ENCODE results near the gene SETD3.

Gene SETD3

GRCh38 chr14:99481745-99482099 lies 1.1 kb upstream of the SETD3 start:
- DNase-seq = no peak

GRCh38 chr14:99480917-99481744 lies 472 bp upstream of the SETD3 start, which contains the start of gene CCNK:
Gene CCNK (plus strand): TSS chr14:99481409. CDS start chr14:99492678, 11,269 bp downstream.
- peak; percentile 99 for DNase-seq

- no peak for DNase-seq
Observed at GRCh38 chr14:99479160-99479905, 1.3 kb downstream of the SETD3 start.

- no peak for DNase-seq
Observed at GRCh38 chr14:99478128-99478527, 2.5 kb downstream of the SETD3 start.

DNA sequence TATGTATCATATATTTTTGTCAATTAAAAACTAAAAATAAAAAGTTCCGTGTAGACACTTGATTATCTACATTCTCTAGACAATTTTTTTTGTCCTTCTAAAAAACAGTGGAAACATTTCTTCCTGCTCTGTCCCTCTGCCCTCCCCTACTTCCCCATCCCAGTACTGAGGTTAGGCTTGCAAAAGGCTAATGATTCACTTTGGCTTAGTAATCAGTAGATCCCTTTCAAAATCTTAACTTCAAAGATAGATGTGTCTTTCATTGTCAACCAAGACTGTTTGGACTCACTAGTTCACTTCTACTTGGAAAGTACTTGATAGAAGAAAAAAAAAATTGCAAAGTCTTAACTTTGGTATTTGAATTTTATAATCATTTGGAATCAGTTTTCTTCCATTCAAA lies 3.8 kb downstream of the SETD3 start:
- DNase-seq = no peak

GRCh38 chr14:99475660-99476059 lies 5.0 kb downstream of the SETD3 start:
- no peak for DNase-seq

DNA sequence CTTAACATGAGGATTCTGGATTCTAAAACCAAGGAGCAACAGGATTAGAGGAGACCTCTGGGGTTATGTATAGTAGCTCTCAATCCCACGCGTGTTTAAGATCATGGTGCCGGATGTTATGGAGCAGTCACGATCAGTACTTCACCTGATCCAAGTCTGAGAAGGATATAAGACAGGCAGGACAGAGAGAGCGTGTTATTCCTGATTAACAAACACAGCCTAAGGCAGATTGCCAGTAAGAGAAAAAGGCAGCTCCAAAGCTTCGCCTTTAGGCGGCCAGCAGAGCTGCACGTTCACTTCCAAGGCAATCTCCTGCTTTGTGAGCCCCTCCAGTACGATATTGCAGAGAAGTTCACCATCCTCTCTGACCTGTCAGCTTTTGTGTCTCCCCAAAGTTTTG lies 5.5 kb downstream of the SETD3 start:
- no peak for DNase-seq

- no peak for DNase-seq
Observed at GRCh38 chr14:99473458-99473857, 7.2 kb downstream of the SETD3 start.

DNA sequence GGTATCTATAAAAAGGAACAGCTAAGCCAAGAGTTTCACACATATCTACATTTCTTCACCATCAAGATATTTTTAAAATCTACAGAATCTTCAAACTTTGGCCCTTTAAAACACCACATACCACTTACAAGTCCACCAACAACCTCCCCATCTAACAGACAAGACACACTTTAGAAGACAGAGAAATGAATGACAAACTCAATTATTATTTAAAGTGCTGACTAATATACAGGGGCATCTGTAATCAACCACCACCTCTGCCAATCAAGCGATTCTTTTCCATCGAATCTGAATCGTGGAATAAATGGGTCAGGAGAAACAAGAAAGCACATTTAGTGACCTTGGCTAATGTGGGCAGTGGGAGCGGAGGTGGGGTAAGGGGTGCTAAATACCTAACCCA lies 7.7 kb downstream of the SETD3 start:
- DNase-seq = no peak

DNA sequence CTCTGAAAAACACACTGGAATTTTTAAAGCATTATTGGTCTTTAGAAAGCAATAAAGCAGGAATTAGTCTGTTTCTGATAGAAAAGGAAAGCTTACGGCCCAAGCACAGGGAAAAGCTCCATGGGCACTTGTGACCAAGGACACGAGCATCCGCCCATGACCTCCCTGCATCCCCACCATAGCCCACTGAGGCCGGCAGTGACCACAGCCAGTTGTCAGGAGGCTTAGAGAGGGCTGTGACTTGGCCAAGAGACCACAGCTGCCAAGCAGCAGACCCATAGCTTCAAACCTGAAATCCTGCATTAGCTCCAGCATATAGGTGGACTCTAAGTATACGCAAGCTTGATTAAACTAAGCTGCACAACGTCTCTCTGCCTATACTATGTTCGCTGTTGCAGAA lies 8.9 kb downstream of the SETD3 start:
- no peak for DNase-seq

- peak; percentile 69 for DNase-seq
Observed at GRCh38 chr14:99468836-99469592, 11.6 kb downstream of the SETD3 start.

DNA sequence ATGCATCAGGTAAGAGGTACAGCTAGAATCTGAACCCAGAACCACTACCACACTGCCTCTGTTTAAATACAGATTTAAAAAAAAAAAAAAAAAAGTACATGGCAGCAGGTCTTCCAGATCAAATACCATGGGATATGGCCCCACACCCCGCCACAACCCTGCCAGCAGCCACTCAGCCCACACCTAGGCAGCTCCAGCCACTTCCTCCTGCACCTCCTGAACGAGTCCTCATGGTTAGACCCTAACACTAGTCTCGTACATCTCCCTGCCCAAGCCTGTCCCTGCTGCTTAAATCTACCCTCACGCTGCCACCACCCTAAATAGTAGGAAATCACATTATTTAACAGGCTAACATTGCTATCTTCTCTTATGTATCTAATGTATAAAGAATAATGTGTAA lies 12.6 kb downstream of the SETD3 start:
- DNase-seq = no peak

DNA sequence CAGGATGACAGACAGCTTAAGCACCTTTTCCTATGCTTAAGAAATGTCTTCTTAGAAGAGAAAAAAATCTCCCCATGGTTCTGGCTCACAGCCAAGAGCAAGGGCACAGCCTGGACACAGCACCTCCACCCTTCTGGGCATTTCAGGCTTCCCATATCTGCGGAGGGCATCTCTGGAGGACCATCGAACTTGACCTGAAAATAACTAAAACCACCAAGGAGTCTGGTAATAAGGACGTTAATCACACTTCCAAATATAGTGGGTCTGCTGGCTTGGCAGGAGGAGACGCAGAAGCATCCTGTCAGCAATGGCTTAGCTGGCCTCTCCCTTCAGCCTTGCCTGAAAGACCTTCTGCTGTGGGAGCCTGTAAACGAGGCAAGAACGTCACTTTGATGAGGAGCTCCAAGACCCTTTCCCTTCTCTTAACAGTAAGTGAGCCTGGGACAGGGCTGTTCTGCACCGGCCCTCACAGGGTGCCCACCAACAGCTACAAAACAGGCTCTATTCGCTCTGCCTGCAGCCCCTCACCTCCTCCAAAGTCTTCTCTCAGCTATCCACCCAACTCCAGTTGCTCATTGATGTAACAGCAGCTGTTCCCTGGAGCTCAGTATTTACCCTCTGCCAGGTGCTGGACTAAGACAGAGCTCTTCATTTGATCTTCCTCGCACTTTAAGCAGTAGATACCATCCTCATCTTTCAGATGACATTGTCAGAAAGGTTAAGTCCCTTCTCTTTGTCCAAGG lies 13.2 kb downstream of the SETD3 start:
- DNase-seq = peak; percentile 39

GRCh38 chr14:99466758-99467157 lies 13.9 kb downstream of the SETD3 start:
- no peak for DNase-seq

DNA sequence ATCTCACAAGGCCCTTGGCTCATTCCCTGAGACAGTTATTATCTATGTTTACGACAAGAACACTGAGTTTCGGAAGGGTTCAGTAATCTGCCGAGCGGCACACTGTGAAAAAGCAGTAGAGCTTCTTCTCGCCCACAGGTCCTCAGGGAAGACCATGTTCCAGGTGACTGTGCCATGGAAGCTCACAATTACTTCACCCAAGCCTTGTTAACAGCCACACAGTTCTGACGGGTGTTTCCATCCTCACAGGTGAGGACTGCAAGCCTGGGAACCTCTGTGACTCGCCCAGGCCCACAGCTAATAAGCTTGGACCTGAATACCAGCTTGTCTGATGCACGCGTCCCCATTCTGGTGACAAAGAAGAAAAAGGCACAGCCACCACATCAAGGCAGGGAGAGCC lies 15.4 kb downstream of the SETD3 start:
- no peak for DNase-seq

DNA sequence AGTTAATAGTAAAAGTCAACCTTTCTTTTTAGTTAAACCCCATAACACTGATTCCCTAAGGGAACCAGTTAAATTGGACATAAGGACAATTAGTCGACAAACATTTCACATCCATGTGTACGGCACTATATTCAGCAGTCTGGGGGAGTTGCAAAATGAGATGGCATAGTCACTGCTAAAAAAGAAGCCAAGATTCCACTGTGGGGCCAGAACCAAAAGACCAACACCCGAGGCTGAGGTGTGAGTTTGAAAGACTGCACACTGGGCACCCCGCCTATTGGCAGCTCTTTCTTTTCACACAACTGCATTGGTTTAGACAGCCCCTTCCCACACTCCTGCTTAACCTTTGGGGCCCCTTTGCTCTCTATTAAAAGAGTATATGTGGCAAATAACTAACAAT lies 16.7 kb downstream of the SETD3 start:
- no peak for DNase-seq

DNA sequence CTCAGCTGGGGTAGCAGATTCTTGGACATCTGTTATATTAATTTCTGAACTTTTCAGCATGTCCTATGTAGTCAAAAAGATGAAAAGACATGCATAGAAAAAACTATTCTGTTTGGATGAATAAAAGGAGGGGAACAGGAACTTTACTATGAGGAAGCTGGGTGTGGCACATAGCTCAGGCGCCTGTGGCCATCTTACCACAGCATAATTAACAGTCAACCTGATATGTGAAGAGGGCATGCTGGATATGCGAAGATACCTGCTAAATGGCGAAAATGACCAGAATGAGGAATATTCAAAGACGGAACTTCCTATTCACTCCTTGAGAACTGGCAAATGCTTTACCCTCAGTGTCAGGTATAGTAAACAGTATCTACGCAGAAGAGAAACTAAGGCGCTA lies 18.4 kb downstream of the SETD3 start:
- DNase-seq = no peak

DNA sequence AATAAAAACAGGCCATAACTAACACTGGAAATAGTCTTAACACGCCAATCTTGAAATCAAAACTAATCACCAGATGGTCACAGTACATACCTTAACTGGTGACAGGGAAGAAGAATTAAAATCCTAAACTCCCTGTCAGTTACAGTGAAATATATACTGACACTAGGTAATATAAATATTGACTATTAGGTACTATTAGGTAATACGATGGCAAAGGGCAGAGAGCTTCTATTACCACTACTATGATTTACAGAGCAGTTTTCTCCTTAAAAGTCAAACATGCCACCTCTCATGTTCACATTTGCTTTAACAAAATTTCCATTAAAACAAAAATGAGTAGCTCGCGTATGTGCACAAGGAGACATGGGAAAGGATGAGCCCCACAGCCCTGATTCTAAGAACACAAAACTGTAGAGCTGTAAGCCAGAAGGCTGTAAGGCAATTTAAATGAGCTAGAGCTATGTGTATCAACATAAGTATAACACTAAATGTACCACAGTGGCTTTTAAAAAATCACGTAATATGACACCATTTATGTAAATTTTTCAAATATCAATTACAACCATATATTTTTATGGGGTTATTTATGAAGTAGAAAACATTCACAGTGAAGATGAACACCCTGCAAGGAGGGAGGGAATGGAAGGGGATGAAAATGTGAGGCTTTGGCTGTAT lies 19.1 kb downstream of the SETD3 start:
- DNase-seq = no peak

DNA sequence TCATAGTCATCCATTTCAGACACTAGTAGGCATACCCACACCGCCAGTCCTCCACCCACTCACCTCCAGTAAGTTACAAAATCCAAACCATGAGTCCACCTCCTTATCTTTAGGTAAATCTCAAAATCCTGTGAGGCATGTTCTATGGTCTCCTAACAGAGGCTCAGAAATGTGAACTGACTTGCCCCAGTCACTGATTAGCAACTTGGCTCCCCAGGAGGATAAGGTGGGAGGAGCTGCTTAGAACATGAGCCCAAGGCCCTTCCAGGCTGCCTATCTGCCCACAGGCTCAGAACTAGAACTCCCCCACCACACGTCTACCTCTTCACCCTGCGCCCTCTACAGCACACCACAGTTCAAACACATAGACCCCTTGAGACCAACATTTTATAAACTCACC lies 19.9 kb downstream of the SETD3 start:
- DNase-seq = no peak

DNA sequence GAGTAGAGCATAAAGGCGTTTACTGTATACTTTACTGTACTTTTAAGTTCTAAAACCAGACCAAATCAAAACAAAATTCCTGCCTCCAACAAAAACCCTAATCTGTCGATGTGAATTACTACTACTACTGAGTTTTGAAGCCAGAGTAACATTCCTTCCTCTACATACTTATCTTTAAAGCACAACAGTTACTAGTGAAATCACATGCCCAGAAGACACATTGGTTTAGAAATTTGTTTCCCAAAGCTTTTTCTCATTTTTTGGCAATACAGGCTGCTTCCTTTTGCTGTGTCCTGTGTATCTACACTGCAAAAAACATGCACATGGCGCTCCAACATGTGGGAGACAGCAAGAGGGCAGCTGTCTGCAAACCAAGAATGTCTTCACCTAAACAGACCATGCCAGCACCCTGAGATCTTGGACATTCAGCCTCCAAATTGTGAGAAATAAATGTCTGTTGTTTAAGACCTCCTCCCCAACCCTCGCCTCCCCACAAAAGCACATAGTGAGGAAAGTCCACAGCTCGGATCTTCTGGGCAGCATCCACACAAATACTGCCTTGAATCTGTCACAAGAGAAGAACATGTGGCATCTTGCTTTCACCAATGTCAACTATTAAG lies 21.1 kb downstream of the SETD3 start:
- DNase-seq = no peak

DNA sequence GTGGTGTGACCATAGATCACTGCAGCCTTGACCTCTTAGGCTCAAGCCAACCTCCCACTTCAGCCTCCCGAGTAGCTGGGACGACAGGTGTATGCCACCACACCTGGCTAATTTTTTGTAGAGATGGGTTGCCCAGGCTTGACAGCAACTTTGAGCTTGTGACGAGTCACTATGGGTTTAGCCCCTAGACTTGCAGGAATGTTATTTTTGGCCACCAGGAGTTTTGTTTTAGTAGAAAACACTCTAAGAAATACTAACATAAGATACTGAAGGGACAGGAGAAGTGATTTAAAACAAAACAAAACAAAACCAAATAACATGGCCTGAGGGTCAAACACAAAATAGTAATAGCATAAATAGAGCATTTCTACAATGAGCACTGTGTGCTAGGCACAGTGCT lies 26.4 kb downstream of the SETD3 start:
- no peak for DNase-seq

DNA sequence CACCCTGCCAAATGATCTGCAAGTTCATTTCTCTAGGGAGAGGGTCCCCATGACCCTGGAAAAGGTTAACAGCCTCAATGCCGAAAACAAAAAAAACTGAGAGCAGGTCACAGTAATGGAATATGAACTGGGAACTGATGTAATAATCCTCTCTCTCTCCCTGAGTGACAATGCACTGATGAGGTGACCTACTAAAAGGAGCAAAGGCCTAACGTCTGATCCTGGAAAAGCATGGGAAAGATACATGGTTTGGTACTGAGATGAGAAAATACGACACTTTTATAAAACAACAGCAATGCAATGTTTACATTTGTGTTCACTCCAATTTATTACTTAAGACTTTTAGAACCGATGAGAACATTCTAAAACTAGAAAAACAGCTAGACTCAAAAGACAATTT lies 27.7 kb downstream of the SETD3 start:
- DNase-seq = no peak

Measured in NCI-H510A treated with DMSO at 0.1 percent for 48 hours (cell line).